HuH-7 (cell line): ENCODE measurements around the gene RABGGTA.

Experiments
- DNase-seq: peaks from one replicate; pipeline ENCODE4 v3.0.0; 2011; ENCODE audit warnings: low spot score

Gene RABGGTA, protein sequence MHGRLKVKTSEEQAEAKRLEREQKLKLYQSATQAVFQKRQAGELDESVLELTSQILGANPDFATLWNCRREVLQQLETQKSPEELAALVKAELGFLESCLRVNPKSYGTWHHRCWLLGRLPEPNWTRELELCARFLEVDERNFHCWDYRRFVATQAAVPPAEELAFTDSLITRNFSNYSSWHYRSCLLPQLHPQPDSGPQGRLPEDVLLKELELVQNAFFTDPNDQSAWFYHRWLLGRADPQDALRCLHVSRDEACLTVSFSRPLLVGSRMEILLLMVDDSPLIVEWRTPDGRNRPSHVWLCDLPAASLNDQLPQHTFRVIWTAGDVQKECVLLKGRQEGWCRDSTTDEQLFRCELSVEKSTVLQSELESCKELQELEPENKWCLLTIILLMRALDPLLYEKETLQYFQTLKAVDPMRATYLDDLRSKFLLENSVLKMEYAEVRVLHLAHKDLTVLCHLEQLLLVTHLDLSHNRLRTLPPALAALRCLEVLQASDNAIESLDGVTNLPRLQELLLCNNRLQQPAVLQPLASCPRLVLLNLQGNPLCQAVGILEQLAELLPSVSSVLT

GRCh38 chr14:24271134-24271833, at the start of gene RABGGTA:
Gene RABGGTA, minus strand, starts transcription at chr14:24271597. Its CDS starts 482 bp downstream, at chr14:24271115.
- peak; percentile 93 for DNase-seq

DNA sequence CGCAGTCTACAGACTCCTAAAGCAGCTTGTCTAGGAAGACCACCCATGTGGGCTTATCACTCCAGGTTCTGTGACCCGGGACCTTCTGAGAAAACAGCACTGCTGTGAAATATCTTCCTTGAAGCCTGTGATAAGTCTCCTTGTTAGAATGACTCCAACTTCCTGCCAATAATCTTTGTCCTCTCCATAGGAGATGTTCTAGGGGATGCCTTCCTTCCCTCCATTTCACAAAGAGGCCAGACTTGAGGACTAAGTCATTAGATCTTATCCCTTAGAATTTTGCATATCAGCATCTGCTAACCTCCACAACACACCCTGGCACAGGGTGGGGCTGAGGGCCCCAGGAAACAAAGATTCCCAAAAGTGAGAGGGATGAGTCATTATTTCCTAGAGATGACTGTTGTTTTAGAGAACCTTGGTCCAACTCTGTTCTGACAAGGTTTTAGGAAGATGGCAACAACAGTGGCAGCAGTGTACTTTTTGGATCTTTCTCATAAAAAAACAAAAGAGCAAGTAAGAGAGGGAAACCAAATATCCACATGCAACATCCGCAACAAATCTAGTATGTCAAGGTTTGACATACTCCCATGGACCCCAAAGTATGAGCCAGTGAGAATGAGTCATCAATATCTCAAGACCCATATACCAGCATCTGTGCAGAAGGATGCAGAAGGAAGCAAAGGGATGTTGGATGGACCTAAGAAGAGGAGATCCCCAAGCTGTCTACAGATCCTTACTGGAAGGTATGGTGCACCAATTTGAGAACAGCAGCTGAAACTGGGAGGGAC, 45.9 kb upstream of the RABGGTA start:
- DNase-seq: no peak

- no peak for DNase-seq
Measured at GRCh38 chr14:24316597-24316950, 45.2 kb upstream of the RABGGTA start.

DNA sequence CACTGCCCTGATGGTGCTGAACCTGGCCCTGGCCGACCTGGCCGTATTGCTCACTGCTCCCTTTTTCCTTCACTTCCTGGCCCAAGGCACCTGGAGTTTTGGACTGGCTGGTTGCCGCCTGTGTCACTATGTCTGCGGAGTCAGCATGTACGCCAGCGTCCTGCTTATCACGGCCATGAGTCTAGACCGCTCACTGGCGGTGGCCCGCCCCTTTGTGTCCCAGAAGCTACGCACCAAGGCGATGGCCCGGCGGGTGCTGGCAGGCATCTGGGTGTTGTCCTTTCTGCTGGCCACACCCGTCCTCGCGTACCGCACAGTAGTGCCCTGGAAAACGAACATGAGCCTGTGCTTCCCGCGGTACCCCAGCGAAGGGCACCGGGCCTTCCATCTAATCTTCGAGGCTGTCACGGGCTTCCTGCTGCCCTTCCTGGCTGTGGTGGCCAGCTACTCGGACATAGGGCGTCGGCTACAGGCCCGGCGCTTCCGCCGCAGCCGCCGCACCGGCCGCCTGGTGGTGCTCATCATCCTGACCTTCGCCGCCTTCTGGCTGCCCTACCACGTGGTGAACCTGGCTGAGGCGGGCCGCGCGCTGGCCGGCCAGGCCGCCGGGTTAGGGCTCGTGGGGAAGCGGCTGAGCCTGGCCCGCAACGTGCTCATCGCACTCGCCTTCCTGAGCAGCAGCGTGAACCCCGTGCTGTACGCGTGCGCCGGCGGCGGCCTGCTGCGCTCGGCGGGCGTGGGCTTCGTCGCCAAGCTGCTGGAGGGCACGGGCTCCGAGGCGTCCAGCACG, 44.6 kb upstream of the RABGGTA start:
- no peak for DNase-seq

- no peak for DNase-seq
Measured at GRCh38 chr14:24315243-24315806, 43.9 kb upstream of the RABGGTA start.

DNA sequence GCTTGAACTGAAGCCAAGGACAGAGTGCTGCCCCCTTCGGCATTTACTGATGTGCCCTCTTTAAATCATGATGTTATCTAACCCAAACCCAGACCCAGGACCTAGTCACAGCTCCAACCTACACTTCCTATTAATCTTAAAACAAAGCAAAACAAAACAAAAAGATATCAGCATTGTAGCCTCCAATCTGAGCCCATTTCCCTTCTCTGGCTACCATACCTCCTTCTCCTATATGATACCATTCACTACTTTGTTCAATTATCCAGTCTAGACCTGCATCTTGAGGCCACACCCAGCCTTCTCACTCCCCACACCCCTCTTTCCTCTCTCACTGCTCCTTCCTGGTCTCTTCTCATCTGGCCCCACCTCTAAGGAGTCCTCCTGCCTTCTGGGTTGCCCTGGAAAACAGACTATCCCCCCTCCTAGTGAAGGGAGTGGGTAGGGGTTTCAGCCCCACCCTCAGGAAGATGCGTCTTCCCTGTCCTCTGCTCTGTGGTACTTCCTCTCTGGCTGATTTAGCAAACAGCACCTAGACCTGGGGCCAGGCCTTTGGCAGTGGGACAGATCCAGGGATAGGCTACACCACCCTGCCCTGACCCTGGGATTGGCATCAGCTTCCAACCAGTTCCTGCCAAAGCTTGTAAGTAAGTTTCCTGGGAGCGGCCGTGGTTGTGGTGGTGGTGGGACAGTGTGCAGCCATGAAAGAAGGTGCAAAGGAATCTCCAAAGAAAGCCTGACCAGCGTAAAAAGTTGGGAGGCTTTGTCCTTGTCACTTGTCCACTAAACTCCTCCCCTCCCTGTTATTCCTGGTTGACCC, 43.2 kb upstream of the RABGGTA start:
- no peak for DNase-seq

DNA sequence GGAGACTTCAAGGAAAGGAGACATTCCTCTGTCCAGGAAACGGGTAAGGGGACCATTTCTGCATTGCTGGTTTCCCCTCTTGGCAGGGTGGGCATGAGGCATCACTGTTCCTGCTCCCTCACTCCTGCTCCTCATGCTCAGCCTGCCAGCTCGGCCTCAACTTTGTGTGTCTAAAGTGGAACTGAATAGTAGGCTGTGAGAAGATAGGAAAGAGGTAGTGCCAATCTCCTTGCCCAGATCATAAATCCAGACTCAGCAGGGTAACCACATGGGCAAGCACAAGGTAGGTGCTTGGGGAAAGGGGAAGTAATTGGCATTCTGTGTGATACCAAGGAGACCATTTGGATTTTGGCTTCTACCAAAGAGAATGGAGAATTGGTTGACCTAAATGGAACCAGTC, 42.5 kb upstream of the RABGGTA start:
- no peak for DNase-seq

DNA sequence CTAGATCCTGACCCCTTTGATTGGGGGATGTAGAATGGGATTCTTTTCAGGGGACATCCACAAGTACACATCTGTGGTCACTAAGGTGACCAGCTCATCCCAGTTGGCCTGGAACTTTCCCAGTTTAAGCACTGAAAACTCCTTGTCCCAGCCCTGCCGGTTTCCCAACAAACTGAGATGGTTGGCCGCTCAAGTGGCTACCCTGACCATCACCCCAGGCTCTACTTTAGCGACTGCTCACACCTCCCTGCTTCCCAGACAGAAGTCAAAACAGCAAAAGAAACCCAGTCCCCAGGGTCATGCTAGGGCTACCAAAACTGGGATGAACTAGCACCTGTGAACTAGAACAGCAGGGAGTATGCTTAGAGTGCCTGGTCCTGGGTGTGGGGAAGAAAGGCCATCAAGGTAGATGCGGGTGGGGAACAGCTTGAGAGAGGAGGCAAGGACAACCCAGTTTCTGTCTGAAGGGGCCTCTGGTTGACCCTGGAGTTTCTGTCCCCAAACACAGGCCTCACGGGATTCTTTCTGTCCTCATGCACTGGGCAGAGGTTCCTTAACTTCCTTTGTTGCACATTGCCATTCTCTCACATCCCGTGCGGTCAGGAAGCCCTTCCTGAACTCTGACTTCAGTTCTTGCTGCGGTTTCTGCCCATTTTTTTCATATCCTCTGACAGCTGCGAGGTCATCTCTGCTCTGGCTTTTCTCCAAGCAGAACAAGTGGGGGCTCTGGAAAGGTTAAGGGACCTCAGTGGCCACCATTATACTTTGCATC, 41.5 kb upstream of the RABGGTA start:
- no peak for DNase-seq

DNA sequence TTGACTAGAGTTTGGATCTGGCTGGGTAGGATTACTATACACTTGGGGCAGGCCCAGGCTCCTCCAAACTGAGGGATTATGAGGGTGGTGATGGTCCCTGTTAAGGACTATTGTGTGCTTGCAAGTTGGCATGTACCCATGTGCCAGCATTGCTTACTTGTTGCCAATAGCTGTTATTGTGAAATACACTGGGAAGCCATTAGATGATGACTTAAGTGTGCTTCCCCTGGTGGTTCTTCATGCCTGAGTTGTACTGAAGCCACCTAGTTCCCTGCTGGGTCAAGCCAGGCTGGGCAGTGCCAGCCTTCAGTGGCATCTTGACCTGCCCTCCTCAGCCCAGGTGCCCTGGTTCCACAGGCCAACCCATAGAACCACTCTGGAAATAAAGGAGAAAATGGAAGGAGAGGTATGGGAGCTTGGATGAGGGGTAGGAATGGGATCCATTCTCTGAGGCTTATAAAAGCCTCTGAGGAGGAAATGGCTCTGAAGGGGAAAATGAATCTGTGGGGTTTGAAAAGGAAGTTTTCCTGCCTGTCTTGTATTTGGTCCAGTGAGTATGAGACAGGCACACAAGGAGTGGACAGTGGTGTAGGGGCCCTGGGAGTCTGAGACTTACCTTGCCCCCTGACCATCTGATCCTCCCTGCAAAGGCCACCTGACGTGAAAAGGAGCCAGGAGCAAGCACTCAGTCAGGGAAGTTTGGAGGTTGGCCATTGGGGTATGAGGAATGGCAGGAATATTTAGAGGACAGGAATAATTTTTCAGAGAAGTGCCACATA, 40.6 kb upstream of the RABGGTA start:
- no peak for DNase-seq

DNA sequence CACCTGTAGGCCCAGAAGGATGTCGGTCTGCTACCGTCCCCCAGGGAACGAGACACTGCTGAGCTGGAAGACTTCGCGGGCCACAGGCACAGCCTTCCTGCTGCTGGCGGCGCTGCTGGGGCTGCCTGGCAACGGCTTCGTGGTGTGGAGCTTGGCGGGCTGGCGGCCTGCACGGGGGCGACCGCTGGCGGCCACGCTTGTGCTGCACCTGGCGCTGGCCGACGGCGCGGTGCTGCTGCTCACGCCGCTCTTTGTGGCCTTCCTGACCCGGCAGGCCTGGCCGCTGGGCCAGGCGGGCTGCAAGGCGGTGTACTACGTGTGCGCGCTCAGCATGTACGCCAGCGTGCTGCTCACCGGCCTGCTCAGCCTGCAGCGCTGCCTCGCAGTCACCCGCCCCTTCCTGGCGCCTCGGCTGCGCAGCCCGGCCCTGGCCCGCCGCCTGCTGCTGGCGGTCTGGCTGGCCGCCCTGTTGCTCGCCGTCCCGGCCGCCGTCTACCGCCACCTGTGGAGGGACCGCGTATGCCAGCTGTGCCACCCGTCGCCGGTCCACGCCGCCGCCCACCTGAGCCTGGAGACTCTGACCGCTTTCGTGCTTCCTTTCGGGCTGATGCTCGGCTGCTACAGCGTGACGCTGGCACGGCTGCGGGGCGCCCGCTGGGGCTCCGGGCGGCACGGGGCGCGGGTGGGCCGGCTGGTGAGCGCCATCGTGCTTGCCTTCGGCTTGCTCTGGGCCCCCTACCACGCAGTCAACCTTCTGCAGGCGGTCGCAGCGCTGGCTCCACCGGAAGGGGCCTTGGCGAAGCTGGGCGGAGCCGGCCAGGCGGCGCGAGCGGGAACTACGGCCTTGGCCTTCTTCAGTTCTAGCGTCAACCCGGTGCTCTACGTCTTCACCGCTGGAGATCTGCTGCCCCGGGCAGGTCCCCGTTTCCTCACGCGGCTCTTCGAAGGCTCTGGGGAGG, 39.5 kb upstream of the RABGGTA start, which contains the start of gene LTB4R:
Gene LTB4R (plus strand): TSS at position 857 of the 959 bp plus-strand sequence. CDS start 4,150 bp downstream, outside the sequence.
- no peak for DNase-seq

- DNase-seq: no peak
Measured at GRCh38 chr14:24310265-24310645, 38.9 kb upstream of the RABGGTA start.

DNA sequence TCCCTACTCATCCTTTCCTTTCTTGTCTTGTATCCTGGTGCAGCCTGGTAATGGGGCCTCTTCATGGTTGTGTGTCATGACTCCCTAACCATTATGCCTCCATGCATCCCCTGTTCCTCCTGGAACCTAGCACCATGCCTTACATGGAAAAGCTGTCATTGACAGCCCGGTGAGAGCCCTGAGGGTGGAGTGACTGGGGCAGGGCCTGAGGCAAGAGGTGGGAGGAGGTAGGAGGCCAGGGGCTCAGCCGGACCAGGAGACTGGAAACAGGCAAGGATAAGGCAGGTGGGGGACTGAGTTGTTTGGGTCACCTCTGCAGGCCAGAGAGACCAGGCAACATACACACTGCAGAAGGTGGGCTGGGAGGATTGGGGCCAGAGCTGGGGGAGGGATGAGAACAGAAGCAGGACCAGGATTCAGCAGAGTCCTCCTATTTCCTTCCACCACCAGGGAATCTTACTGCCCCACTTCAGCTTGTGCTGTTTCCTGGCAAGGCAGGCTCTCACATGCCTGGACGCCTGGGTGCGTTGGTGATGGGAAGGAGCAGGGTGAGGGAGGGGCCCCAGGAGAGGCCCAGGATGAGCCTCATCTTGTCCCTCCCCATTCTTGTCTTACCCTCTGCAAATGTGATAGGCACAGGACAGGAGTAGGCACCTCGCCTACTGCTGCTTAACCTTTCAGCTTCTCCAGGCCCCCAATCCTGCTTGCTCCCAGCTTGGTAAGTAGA, 38.3 kb upstream of the RABGGTA start, which contains the start of gene LTB4R2:
Gene LTB4R2 (plus strand): TSS at position 603 of the 727 bp plus-strand sequence. CDS start 525 bp downstream, outside the sequence.
- no peak for DNase-seq

- DNase-seq: no peak
Measured at GRCh38 chr14:24308342-24309124, 37.1 kb upstream of the RABGGTA start.

- peak; percentile 99 for DNase-seq
Measured at GRCh38 chr14:24307575-24308341, 36.4 kb upstream of the RABGGTA start, which contains the start of gene CIDEB. Gene CIDEB, minus strand, starts transcription at chr14:24307977. Its CDS starts 119 bp downstream, at chr14:24307858.

- DNase-seq: no peak
Measured at GRCh38 chr14:24307156-24307574, 35.8 kb upstream of the RABGGTA start.
